SU-DHL-6 (cell line): ENCODE data around the gene STXBP5.

Experiments used
- H2AFZ ChIP-seq: fragments of 200-600 bp; sonication (generic); 2 replicates; pipeline ENCODE4 v1.6.1; 2014; ENCODE audit warnings: low read depth, mild to moderate bottlenecking, moderate library complexity, mixed read lengths, antibody characterized with exemption, low read length; ENCODE audit not compliant: severe bottlenecking
- H3F3A ChIP-seq: fragments of 200-600 bp; shearing (Covaris generic); 2 replicates; pipeline ENCODE4 v1.6.0; 2016; ENCODE audit warnings: antibody characterized with exemption, mild to moderate bottlenecking; ENCODE audit not compliant: insufficient read depth
- H3K27ac ChIP-seq: fragments of 200-600 bp; sonication (generic); 2 replicates; pipeline ENCODE4 v1.5.1; 2016; ENCODE audit warnings: low read depth, mild to moderate bottlenecking, low read length, moderate library complexity, mixed read lengths
- H3K27me3 ChIP-seq: fragments of 200-600 bp; sonication (generic), shearing (Covaris generic); 2 replicates; pipeline ENCODE4 v1.6.0; 2014; ENCODE audit warnings: mild to moderate bottlenecking, low read length
- H3K36me3 ChIP-seq: fragments of 200-600 bp; sonication (generic); 2 replicates; pipeline ENCODE4 v1.6.1; 2014; ENCODE audit warnings: mild to moderate bottlenecking, low read length, mixed read lengths
- H3K4me2 ChIP-seq: fragments of 300-600, 200-600 bp; shearing (Covaris generic), sonication (generic); 2 replicates; pipeline ENCODE4 v1.6.0; 2014; ENCODE audit warnings: low read length, low read depth, mild to moderate bottlenecking; ENCODE audit not compliant: poor library complexity, severe bottlenecking
- H3K4me3 ChIP-seq: fragments of 200-600 bp; sonication (generic); 2 replicates; pipeline ENCODE4 v1.5.1; 2014; ENCODE audit warnings: antibody characterized with exemption, low read length, mild to moderate bottlenecking, mixed read lengths; ENCODE audit not compliant: insufficient read depth, poor library complexity, severe bottlenecking
- H3K79me2 ChIP-seq: fragments of 200-600 bp; sonication (generic); 2 replicates; pipeline ENCODE4 v1.6.1; 2014; ENCODE audit warnings: mild to moderate bottlenecking, low read length, moderate library complexity; ENCODE audit not compliant: insufficient read depth
- H3K9ac ChIP-seq: fragments of 200-600 bp; sonication (generic); 2 replicates; pipeline ENCODE4 v1.7.0; 2014; ENCODE audit warnings: mild to moderate bottlenecking, low read length
- H3K9me2 ChIP-seq: fragments of 200-600 bp; sonication (generic); replicated peaks from 2 replicates; pipeline ENCODE4 v1.6.1; 2014; ENCODE audit warnings: low read length; ENCODE audit not compliant: insufficient read depth
- H3K9me3 ChIP-seq: fragments of 200-600 bp; sonication (generic); 2 replicates; pipeline ENCODE4 v1.6.1; 2014; ENCODE audit warnings: low read length, mixed read lengths; ENCODE audit not compliant: insufficient read depth
- H4K20me1 ChIP-seq: fragments of 200-600 bp; sonication (generic); 2 replicates; pipeline ENCODE4 v1.6.1; 2014; ENCODE audit warnings: low read depth, mild to moderate bottlenecking, antibody characterized with exemption, low read length, moderate library complexity, mixed read lengths
- CTCF ChIP-seq: fragments of 200-600 bp; sonication (generic); IDR thresholded peaks from one replicate; pipeline ENCODE4 v1.5.1; 2017; ENCODE audit warnings: antibody characterized with exemption, mild to moderate bottlenecking, low read length, moderate library complexity; ENCODE audit not compliant: insufficient read depth, poor library complexity, severe bottlenecking
- EZH2phosphoT487 ChIP-seq: fragments of 200-600 bp; sonication (generic), shearing (Covaris generic); conservative IDR thresholded peaks from 2 replicates; pipeline ENCODE4 v1.6.1; 2018; ENCODE audit warnings: mild to moderate bottlenecking, antibody characterized with exemption, low read length, moderate library complexity, mixed read lengths

The STXBP5 gene

GRCh38 chr6:147221739-147222138 is 17.5 kb downstream of the STXBP5 start:
- Histone ChIP-seq H3K36me3 (0 out of 2 replicates have a peak, but pooled peaks cover 2% of the 10 kb centered on the region), H3K27me3 (no peaks in the 10 kb centered on the region), H3F3A (0 out of 2 replicates have a peak, but pooled peaks cover 3% of the 10 kb centered on the region), H3K4me2 (no peak overlapping the region), H2AFZ (no peak overlapping the region), H4K20me1 (no peaks in the 10 kb centered on the region; the same call in 1 of the 2 replicates), H3K27ac (no peak overlapping the region), H3K4me3 (no peak overlapping the region), H3K9me3 (no peaks in the 10 kb centered on the region), H3K79me2 (peaks cover 19% of the 10 kb centered on the region), H3K9ac (no peak overlapping the region), H3K9me2 (no peaks in the 10 kb centered on the region)
- TF ChIP-seq CTCF (no peak), EZH2phosphoT487 (no peak)

GRCh38 chr6:147222160-147222838 is 18.1 kb downstream of the STXBP5 start:
- no peak overlapping the region for H3K4me2 ChIP-seq
- H3K27me3 ChIP-seq: no peaks in the 10 kb centered on the region
- H3K9ac ChIP-seq: no peak overlapping the region
- 0 out of 2 replicates have a peak, but pooled peaks cover 2% of the 10 kb centered on the region for H3K36me3 ChIP-seq
- no peaks in the 10 kb centered on the region for H3K9me2 ChIP-seq
- 0 out of 2 replicates have a peak, but pooled peaks cover 3% of the 10 kb centered on the region for H3F3A ChIP-seq
- H4K20me1 ChIP-seq: no peaks in the 10 kb centered on the region; the same call in 1 of the 2 replicates
- TF ChIP-seq EZH2phosphoT487: no peak
- TF ChIP-seq CTCF: no peak
- H3K4me3 ChIP-seq: no peak overlapping the region
- H3K27ac ChIP-seq: no peak overlapping the region
- H3K9me3 ChIP-seq: no peaks in the 10 kb centered on the region
- H3K79me2 ChIP-seq: peaks cover 19% of the 10 kb centered on the region
- H2AFZ ChIP-seq: no peak overlapping the region

GRCh38 chr6:147223736-147224135 is 19.5 kb downstream of the STXBP5 start:
- Histone ChIP-seq H3K9me2 (no peaks in the 10 kb centered on the region), H3K36me3 (0 out of 2 replicates have a peak, but pooled peaks cover 2% of the 10 kb centered on the region), H3K27ac (no peak overlapping the region), H3K4me2 (no peak overlapping the region), H3K9me3 (no peaks in the 10 kb centered on the region), H2AFZ (no peak overlapping the region), H3F3A (no peaks in the 10 kb centered on the region), H3K9ac (no peak overlapping the region), H3K27me3 (no peaks in the 10 kb centered on the region), H4K20me1 (no peaks in the 10 kb centered on the region; the same call in 1 of the 2 replicates), H3K4me3 (no peak overlapping the region), H3K79me2 (peaks cover 18% of the 10 kb centered on the region)
- TF ChIP-seq CTCF (no peak), EZH2phosphoT487 (no peak)
